Brain pericyte (primary cell): ENCODE data around the gene CXCL16.

Experiments
- DNase-seq: peaks from one replicate; pipeline ENCODE4 v3.0.0-alpha.2; 2012; ENCODE audit warnings: low read depth, low spot score

CXCL16 gene, protein sequence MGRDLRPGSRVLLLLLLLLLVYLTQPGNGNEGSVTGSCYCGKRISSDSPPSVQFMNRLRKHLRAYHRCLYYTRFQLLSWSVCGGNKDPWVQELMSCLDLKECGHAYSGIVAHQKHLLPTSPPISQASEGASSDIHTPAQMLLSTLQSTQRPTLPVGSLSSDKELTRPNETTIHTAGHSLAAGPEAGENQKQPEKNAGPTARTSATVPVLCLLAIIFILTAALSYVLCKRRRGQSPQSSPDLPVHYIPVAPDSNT

DNA sequence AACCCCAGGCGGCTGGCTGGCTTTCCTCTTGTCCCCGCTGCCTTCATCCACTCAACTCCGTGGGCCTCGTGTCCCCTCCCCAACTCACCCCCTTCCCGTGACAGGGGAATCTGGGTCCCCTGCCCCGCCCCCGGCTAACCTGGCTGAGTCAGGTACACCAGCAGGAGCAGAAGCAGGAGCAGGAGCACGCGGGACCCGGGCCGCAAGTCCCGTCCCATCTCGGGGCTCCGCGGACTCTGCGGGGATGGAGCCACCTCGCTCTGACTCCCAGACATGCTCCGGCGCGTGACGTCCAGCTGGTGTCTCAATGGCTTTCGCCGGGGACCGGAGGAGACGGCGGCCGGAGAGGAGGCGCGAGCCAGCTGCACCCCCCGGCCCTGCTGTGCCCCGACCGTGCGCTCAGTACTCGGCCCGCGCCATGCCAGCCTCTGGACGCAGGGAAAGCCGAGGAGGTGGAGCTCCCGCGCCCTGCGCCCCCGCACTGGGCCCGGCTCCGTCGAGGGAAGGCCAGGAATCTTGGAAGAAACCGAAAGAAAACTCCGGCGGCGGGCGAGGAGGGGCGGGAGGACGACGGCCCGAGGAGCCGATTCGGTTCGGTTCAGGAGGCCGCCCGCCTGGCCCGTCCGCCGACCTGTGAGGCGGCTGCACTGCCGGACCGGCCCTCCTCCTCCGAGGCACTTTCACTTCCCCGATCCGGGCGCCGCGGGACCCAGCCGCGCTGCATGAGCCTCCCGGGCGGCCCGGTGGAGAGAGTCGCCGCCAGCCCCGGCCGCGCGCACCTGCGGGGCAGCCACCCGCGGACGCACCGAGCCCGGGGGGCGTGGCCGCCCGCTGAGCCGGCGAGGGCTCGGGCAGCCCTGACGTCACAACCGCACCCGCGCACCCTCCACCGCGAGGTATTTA, at the start of gene CXCL16, which contains the start of gene ZMYND15:
TSS of gene CXCL16 (minus strand) at position 807 of the 903 bp plus-strand sequence. CDS start at position 218, 589 bp downstream.
TSS of gene ZMYND15 (plus strand) at position 712 of the 903 bp plus-strand sequence. CDS start 716 bp downstream, outside the sequence.
- no peak for DNase-seq

DNA sequence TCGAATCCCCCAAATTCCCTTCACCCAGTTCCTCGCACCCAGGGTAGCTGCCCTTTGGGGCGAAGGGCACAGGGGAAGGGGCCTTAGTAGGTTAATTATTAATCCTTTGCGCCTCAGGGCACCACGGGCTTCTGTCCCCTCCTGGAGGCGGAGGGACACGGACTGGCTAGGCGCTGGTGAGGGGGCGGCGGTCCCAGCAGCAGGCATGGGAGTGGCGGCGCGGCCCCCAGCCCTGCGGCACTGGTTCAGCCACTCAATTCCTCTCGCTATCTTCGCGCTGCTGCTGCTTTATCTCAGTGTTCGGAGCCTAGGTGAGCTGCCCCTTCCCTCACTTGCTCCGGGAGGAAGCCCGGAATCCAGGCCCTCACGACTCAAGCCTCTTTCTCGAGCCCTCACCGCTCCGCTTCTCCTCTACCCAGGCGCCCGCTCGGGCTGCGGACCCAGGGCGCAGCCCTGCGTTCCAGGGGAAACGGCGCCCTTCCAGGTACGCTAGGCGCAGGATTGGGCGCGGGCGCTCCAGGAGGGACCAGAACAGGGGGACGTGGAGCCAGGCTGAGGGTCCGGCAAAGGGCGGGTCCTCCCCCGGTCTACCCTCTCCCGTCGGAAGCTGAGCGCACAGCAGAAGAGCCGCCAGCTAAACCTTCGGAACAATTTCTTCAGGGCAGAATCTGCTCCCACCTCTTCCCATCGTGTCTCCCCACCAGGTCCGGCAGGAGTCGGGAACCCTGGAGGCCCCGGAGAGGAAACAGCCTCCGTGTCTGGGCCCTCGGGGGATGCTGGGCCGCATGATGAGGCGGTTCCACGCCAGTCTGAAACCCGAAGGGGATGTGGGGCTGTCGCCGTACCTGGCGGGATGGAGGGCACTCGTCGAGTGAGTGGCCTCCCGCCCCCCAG, 49.3 kb upstream of the CXCL16 start, which contains the start of gene GLTPD2:
TSS of gene GLTPD2 (plus strand) at position 158 of the 894 bp plus-strand sequence. CDS start at position 206, 48 bp downstream.
- no peak for DNase-seq

DNA sequence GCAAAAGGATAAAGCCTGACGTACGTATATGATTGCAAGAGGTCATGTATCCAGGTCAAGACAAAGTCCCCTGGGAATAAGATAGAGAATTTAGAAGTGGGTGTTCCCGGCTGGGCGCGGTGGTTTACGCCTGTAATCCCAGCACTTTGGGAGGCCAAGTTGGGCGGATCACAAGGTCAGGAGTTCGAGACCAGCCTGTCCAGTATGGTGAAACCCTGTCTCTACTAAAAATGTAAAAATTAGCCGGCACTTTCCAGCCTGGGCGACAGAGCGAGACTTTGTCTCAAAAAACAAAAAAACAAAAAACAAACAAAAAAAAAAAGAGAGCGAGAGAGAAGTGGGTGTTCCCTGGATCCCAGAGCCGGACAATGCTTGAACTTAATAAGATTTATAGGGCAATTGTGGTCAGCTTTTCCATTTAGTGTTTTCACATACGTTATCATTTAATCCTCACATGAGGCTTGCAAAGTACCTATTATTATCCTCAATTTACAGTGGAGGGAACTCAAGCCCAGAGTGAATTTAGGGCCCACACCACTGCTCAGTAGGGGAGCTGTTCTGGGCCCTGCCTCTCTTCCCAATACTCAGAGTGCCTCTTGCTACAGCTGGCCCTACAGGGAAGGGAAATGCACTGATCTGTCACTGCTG, 48.6 kb upstream of the CXCL16 start:
- no peak for DNase-seq

DNA sequence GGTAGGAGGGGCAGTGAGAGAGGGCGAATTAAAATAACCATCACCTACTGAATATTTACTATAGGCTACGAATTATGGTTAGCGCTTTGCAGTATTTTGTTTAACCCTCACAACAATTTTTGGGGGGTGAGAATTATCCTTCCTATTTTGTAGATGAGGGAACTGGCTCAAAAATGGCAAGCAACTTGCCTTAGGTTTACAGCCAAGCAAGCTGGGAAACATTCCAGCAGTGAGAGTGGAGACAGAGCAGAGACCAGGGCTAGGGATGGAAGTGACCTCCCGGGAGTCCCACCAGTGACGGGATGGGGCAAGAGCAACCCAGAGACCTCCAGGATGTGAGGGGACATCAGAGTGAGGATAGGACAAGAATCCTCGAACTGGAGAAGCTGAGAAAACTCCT, 46.8 kb upstream of the CXCL16 start:
- DNase-seq = no peak

DNA sequence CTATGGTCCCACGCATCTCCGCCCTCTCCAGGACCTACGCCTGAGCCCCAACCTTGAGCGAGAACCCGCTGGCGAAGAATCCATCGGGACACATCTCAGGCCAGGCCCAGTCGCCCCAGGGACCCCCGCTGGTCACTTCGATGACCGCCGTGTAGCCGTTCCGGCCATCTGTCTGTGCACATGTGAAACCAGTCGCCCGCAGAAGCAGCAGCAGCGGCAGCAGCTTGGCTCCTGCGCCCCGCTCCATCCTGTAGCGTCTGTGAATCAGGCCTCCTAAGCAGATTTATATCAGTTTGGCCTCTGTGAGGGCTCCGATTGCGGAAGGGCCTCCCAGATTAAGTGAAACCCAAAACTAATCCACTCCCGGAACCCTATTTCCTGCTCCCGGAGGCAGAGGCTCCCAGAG, 46.4 kb upstream of the CXCL16 start, which contains the start of gene VMO1:
TSS of gene VMO1 (minus strand) at position 259 of the 406 bp plus-strand sequence. CDS start at position 247, 12 bp downstream.
- no peak for DNase-seq

DNA sequence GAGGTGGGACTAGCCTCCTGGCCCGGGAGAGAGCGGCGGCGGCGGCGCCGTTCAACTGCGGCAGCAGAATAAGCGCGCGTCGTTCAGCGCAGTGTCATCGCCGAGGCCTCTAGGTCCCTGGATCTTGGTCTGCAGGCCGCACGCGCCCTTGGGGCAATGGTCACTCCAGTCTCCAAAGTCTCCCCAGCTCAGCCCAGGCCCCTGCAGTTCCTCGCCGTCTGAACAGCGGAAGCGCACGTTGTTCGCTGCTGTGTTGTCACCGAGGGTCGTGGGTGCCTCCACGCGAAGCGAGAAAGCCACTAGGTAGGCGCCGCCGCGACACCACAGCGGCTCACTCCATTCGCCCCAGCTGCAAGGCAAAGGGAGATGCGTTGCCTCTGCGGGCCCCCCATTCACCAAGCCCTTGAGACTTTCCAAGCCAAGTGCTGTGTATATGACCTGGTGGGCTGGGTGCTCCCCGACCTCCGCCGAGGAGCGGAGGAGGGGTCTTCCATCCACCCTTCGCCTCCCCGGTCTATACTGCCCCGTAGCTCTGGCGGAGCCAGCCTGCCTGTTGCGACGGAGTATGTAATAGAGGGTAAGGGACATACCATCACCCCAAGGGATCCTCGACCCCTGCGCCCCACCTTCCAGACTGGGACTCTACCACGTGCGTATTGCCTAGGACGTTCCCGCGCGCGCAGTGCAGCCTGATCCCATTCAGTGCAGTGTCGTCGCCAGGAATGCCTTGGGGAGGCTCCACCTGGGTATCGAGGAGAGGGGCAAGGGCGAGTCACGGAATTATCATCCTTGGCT, 45.8 kb upstream of the CXCL16 start:
- DNase-seq = no peak

DNA sequence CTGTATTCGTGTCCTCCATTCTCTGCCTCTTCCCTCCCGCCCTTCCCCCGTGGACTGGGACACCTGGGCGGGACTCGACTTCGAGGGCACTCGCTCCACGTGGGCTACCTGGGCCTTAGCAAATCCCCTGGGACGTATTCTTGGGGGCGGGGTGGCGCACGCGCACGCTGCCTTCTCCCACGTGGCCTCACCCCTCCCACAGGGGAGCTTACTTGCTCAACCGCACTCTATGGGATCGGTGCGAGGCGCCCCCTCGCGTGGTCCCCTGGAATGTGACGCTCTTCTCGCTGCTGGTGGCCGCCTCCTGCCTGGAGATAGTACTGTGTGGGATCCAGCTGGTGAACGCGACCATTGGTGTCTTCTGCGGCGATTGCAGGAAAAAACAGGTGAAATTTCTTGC, 42.9 kb upstream of the CXCL16 start:
- DNase-seq = no peak

DNA sequence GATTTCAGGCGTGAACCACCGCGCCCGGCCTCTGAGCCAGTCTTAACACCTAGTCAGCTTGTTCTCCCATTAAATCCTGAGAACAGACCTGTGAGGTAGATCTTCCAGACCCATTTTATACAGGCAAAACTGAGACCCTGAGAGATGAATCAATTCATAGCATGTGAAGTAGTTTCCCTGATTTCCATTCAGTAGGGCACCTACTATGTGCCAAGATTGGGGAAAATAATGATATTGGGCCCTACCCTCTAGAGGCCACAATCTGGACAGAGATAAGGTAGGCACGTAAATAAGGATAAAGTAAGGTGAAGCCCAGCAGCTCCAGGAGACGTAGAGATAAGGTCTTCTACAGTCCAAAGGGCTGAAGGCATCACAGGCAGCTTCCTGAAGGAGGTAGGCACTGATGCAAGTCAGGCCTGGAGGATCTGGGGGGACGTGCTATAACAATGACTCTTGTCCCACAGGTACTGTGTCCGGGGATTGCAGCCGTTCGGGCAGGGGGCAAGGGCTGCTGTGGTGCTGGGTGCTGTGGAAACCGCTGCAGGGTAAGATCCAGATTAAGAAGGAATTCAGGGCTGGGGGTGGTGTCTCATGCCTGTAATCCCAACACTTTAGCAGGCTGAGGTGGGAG, 40.7 kb upstream of the CXCL16 start:
- DNase-seq = no peak

DNA sequence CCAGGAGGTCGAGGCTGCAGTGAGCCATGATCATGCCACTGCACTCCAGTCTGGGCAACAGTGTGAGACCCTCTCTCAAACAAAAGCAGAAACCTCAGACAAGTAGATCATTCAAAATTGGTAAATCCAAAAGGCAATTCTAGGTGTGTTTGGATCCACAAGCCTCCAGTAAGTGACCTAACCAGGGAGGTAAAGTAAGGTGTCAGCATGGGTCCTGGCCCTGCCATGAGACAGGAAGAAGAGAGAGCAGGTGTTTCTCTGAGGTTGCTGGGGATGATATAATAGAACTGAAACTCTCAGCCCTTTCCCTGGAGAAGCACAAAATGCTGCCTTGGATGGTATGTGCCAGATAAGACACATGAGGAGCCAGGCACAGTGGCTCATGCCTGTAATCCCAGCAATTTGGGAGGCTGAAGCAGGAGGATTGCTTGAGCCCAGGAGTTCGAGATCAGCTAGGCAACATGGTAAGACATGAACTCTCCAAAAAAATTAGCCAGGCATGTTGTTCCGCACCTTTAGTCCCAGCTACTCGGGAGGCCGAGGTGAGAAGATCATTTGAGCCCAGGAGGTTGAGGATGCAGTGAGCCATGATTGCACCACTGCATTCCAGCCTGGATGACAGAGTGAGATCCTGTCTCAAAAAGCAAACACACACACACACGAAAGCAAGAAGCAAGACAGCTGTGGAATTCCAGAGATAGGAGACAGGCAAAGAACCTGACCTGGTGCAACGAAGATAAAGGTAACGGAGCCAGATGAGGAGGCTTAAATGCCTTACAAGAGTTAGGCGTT, 38.4 kb upstream of the CXCL16 start:
- no peak for DNase-seq

DNA sequence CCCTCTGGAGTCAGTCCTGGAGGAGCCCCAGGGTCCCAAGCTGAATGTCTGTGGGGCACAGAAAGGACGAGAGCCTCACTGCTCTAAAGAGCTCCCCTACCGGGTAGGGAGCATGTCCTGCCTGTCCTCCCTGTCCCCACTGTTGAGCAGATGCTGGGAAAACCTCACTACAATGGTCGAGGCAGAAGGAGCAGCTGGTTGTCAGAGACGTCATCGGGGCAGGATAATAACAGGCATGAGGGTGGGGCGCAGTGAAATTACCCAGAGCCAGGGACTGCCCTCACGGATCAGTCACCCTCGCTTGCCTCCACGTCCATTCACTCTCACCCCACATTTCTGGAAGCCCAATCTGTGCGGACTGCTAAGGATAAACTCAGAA, 32.5 kb upstream of the CXCL16 start:
- no peak for DNase-seq

DNA sequence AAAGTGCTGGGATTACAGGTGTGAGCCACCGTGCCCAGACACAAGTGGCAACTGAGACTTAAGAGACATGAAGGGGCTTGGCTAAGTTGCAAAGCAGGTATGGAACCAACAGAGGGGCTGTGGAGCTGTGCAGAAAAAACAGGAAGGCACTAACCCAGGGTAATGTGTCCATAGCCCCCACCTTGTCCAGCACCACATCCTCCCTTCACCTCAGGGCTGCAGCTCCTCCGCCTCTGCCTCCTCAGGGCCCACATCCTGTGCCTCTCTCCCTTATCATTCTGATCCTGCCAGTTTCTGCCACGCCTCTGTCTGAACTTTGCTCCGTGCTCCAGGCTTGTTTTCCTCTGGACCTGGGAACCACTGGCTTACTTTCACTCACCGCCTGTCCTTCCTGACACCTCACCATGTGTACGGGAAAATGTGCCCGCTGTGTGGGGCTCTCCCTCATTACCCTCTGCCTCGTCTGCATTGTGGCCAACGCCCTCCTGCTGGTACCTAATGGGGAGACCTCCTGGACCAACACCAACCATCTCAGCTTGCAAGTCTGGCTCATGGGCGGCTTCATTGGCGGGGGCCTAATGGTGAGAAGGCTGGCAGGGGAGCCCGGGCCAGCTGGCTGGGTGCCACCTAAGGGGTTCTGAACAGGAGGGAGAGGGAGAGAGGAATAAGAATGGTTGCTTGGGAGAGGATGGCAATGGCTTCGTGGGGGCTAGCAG, 31.9 kb upstream of the CXCL16 start, which contains the start of gene TM4SF5:
TSS of gene TM4SF5 (plus strand) at position 368 of the 716 bp plus-strand sequence. CDS start at position 405, 37 bp downstream.
- no peak for DNase-seq

DNA sequence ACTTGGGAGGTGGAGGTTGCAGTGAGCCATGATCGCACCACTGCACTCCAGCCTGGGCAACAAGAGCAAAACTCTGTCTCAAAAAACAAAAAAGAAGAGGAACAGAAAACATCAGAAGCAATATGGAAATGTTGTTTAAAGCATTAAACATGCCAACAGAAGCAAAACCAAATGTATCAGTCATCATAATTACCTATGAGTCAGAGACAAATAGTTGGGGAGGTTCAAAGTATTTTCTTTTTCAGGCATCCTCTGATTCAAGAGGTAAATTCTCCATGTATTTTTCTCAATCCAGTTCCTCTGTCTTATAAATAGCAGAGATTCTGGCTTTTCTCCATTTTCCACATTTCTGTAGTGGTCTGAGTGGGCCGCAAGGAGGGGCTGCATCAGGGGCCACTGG, 29.9 kb upstream of the CXCL16 start:
- no peak for DNase-seq

DNA sequence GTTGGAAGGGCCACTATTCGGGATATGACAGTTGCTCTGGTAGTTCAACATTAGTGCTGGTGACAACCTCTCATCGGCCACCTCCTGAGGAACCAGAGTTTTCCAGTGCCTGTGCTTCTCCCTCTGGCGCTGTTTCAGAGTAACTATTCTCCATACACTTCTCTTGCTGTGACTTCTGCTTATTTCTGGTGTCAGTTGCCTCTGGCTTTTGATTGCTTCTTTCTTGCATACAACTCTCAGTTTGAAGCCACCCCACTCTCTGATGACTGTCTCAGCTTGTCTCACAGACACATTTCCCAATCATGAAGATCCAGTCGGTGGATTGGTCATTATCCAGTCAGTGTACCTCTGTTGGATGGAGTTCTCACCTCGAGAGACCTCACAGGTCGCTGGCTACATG, 28.6 kb upstream of the CXCL16 start:
- no peak for DNase-seq

DNA sequence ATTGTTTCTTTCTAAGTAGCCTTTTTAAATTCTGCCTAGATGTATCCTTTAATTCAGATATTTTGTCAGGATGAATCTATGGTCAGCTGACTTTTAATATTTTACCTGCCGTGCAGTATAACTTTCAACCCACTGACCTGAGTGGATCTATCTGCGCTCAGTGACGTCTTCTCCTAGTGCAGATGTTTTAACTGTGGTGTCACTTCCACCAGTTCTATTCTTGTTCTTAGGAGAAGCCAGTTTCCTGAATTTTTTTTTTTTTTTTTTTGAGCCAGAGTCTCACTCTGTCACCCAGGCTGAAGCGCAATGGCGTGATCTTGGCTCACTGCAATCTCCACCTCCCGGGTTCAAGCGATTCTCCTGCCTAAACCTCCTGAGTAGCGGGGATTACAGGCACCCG, 27.0 kb upstream of the CXCL16 start:
- DNase-seq = no peak

DNA sequence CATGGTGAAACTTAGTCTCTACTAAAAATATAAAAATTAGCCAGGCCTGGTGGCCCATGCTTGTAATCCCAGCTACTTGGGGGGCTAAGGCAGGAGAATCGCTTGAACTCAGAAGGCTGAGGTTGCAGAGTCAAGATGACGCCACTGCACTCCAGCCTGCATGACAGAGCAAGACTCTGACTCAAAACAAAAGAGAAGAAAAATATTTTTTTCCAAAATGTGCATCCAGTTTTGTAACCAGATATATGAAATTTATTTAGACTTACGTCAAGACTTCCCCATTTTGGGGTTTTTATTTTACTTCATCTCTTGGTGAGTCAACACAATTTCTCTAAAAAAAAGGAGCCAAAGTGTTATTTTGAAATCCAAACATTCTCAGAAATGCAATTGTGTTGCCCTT, 26.5 kb upstream of the CXCL16 start:
- DNase-seq = no peak

DNA sequence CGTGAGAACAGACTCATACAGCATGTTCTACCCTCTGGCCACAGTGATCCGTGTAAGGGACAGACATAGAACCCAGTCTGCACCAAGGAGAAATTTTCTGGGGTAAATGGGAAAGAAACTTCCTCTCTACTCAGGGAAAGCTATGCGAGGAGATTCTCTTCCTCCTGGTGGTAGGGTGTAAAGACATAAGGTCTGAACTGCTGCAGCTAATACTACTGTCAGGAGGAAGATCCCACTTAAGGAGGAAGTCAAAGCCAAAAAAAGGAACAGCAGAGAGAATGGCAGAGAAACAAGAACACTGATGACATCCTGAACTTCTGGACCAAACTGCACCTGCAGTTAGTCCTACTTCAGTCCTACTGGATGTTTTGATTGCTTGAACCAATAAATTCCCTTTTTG, 24.9 kb upstream of the CXCL16 start:
- no peak for DNase-seq

DNA sequence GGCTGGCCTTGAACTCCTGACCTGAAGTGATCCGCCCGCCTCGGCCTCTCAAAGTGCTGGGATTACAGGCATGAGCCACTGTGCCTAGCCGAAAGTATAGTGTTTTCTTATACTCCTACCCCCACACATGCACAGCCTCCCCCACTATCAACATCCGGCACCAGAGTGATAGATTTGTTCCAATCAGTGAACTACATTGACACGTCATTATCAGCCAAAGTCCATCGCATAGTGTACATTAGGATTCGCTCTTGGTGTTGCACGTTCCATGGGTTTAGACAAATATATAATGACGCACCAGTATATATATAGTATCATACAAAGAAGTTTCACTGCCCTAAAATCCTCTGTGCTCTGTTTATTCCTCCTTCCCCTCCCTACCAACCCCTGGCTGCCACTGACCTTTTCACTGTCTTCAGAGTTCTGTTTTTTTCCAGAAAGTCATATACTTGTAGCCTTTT, 20.1 kb upstream of the CXCL16 start:
- no peak for DNase-seq

DNA sequence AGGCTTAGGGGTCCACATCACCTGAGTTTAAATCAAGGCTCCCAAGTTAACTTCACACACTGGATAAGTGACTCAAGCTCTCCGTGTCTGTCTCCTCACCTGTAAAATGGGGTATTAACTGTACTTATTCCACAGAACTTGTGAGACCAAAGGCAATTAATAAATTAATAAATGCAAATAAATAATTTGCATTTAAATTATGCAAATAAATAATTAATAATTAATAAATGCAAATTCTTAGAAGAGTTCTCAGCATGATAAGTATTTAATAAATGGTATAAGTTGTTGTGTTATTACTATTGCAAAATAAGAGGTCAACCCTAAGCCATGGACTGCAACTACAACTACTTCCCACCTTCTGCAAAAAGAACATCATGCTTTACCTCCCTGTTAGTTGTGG, 13.7 kb upstream of the CXCL16 start:
- no peak for DNase-seq
